SK-N-SH (cell line): ENCODE data around the gene TANC1. TPM values are rescaled to one million over a fixed set of nuclear protein-coding genes. Genes with fewer than 3 reads are reported as not detected.

Experiments
- CTCF ChIA-PET: fragments of 300-600, 350-600 bp; formaldehyde crosslinking; extraction: SDS; loops from one replicate; lab custom pipeline; 2021; lab: Yijun Ruan, JAX
- POLR2A ChIA-PET: fragments of 350-600 bp; sonication (Branson Sonifier 250); formaldehyde crosslinking; extraction: SDS; loops from one replicate; lab custom pipeline; 2020; ENCODE audit warnings: antibody characterized with exemption, inconsistent platforms; lab: Yijun Ruan, JAX
- DNase-seq: peaks from one replicate; pipeline ENCODE4 v3.0.0; 2012
- H2AFZ ChIP-seq: fragments of 200-600 bp; sonication (generic); 2 replicates; pipeline ENCODE4 v1.8.1; 2016; ENCODE audit warnings: antibody characterized with exemption, mild to moderate bottlenecking, low read depth
- H3F3A ChIP-seq: fragments of 200-600 bp; sonication (generic); replicated peaks from 2 replicates; pipeline ENCODE3; 2016; ENCODE audit warnings: antibody characterized with exemption, mild to moderate bottlenecking; ENCODE audit not compliant: insufficient read depth
- H3K27ac ChIP-seq, 2 experiments: fragments of 200-500 bp in 1 of 2; fragments of 200-600 bp in 1 of 2; sonication (Bioruptor generic) in 1 of 2; sonication (generic), shearing (Covaris generic) in 1 of 2; 2 replicates each; pipeline versions ENCODE4 v1.5.1 to v1.6.1; 2014 to 2016; ENCODE audit warnings: low read depth in 2 of 2, inconsistent platforms in 1 of 2, low read length in 1 of 2, mild to moderate bottlenecking in 1 of 2, mixed read lengths in 1 of 2
- H3K27me3 ChIP-seq: fragments of 200-600 bp; sonication (generic), shearing (Covaris generic); 2 replicates; pipeline ENCODE4 v1.6.1; 2016; ENCODE audit warnings: mixed run types; ENCODE audit not compliant: insufficient read depth
- H3K36me3 ChIP-seq, 2 experiments: fragments of 200-500 bp in 1 of 2; fragments of 200-600 bp in 1 of 2; sonication (Bioruptor generic) in 1 of 2; sonication (generic) in 1 of 2; replicated peaks in 1 of 2; 2 replicates each; pipeline versions ENCODE3 to v1.5.1; 2014 to 2016; ENCODE audit warnings: low read length in 1 of 2, mild to moderate bottlenecking in 1 of 2; ENCODE audit not compliant: insufficient read depth in 2 of 2, control insufficient read depth in 1 of 2
- H3K4me1 ChIP-seq, 2 experiments: fragments of 200-500 bp in 1 of 2; fragments of 200-600 bp in 1 of 2; sonication (Bioruptor generic) in 1 of 2; sonication (generic), shearing (Covaris generic) in 1 of 2; 2 replicates each; pipeline versions ENCODE4 v1.5.1 to v1.6.1; 2014 to 2016; ENCODE audit warnings: low read depth in 1 of 2, low read length in 1 of 2, mixed run types in 1 of 2; ENCODE audit not compliant: insufficient read depth in 2 of 2, control insufficient read depth in 1 of 2
- H3K4me2 ChIP-seq: fragments of 200-600 bp; sonication (generic), shearing (Covaris generic); 2 replicates; pipeline ENCODE4 v1.6.1; 2017; ENCODE audit warnings: mixed run types
- H3K4me3 ChIP-seq, 2 experiments: fragments of 200-500 bp in 1 of 2; fragments of 200-600 bp in 1 of 2; sonication (Bioruptor generic) in 1 of 2; sonication (generic), shearing (Covaris generic) in 1 of 2; 2 replicates each; pipeline versions ENCODE4 v1.5.1 to v1.8.1; 2014 to 2016; ENCODE audit warnings: low read depth in 2 of 2, inconsistent platforms in 1 of 2, low read length in 1 of 2, mild to moderate bottlenecking in 1 of 2, mixed read lengths in 1 of 2, moderate library complexity in 1 of 2
- H3K79me2 ChIP-seq: fragments of 200-600 bp; sonication (generic); 2 replicates; pipeline ENCODE4 v1.8.1; 2017; ENCODE audit warnings: mild to moderate bottlenecking; ENCODE audit not compliant: insufficient read depth
- H3K9ac ChIP-seq: fragments of 200-600 bp; sonication (generic); 2 replicates; pipeline ENCODE4 v1.6.1; 2017; ENCODE audit warnings: mixed run types
- H3K9me2 ChIP-seq: fragments of 200-600 bp; sonication (generic); 2 replicates; pipeline ENCODE4 v1.6.1; 2017; ENCODE audit warnings: mixed run types
- H3K9me3 ChIP-seq: fragments of 200-600 bp; sonication (generic); 2 replicates; pipeline ENCODE4 v1.6.1; 2017; ENCODE audit warnings: mixed run types, mild to moderate bottlenecking, moderate library complexity
- H4K20me1 ChIP-seq: fragments of 200-600 bp; sonication (generic); 2 replicates; pipeline ENCODE4 v1.6.1; 2017; ENCODE audit warnings: mild to moderate bottlenecking, mixed run types; ENCODE audit not compliant: insufficient read depth
- CHD2 ChIP-seq: fragments of 150-350 bp; IDR thresholded peaks from 2 replicates; pipeline ENCODE4 v1.6.1; 2018; ENCODE audit warnings: low read length; ENCODE audit not compliant: partially characterized antibody
- ELF1 ChIP-seq: IDR thresholded peaks from 2 replicates; pipeline ENCODE4 v1.4.0; 2012
- EP300 ChIP-seq, 2 experiments: IDR thresholded peaks; 2 replicates each; pipeline versions ENCODE4 v1.4.0 to v1.6.1; 2012; ENCODE audit warnings: borderline replicate concordance in 1 of 2, low read depth in 1 of 2, low read length in 1 of 2
- EZH2phosphoT487 ChIP-seq: fragments of 200-600 bp; sonication (generic); IDR thresholded peaks from 2 replicates; pipeline ENCODE4 v1.6.1; 2017; ENCODE audit warnings: low read depth, mixed run types, mild to moderate bottlenecking, antibody characterized with exemption, moderate library complexity, borderline replicate concordance
- FOXJ3 ChIP-seq: sonication (generic); formaldehyde crosslinking; IDR thresholded peaks from 2 replicates; pipeline ENCODE4 v1.5.1; 2020; ENCODE audit warnings: mild to moderate bottlenecking, missing genetic modification reagents
- GATA2 ChIP-seq: sonication (generic); formaldehyde crosslinking; IDR thresholded peaks from 2 replicates; pipeline ENCODE4 v1.5.0; 2020; ENCODE audit warnings: mild to moderate bottlenecking, missing genetic modification reagents
- JUND ChIP-seq: IDR thresholded peaks from 2 replicates; pipeline ENCODE4 v1.4.0; 2012
- MXI1 ChIP-seq: IDR thresholded peaks from 2 replicates; pipeline ENCODE4 v1.6.1; 2012; ENCODE audit warnings: mild to moderate bottlenecking, low read depth, low read length, improper control_type of control experiment
- RCOR1 ChIP-seq: fragments of 150-350 bp; IDR thresholded peaks from 2 replicates; pipeline ENCODE4 v1.6.1; 2017; ENCODE audit warnings: antibody characterized with exemption, low read length
- RFX5 ChIP-seq: IDR thresholded peaks from 2 replicates; pipeline ENCODE4 v1.6.1; 2012; ENCODE audit warnings: mild to moderate bottlenecking, improper control_type of control experiment, low read length
- RXRA ChIP-seq: IDR thresholded peaks from 2 replicates; pipeline ENCODE4 v1.4.0; 2012; ENCODE audit warnings: low read depth, mild to moderate bottlenecking, borderline replicate concordance
- ZBTB33 ChIP-seq: IDR thresholded peaks from 2 replicates; pipeline ENCODE4 v1.4.0; 2012; ENCODE audit warnings: low read depth, borderline replicate concordance
- whole genome bisulfite sequencing: methylation state at CpG from one replicate; pipeline ENCODE4 v1.1.6; 2017; ENCODE audit warnings: low lambda C conversion rate; 5-methylcytosine and 5-hydroxymethylcytosine counted together
- polyA plus RNA-seq, 3 experiments: library from polyadenylated mRNA; depleted of rRNA; stranded (reverse); fragments of >200 nt; gene quantifications; 2 replicates each; pipeline ENCODE4 v1.2.3, GENCODE V29; 2012
- TF ChIP-seq, protein P1 (sequence below): IDR thresholded peaks from 2 replicates; pipeline ENCODE4 v1.4.0; 2012; ENCODE audit warnings: low read depth

The TANC1 gene
- polyA plus RNA-seq, 1 of the 3 experiments (the other 2 are of a cell fraction), result 19.2 TPM

DNA sequence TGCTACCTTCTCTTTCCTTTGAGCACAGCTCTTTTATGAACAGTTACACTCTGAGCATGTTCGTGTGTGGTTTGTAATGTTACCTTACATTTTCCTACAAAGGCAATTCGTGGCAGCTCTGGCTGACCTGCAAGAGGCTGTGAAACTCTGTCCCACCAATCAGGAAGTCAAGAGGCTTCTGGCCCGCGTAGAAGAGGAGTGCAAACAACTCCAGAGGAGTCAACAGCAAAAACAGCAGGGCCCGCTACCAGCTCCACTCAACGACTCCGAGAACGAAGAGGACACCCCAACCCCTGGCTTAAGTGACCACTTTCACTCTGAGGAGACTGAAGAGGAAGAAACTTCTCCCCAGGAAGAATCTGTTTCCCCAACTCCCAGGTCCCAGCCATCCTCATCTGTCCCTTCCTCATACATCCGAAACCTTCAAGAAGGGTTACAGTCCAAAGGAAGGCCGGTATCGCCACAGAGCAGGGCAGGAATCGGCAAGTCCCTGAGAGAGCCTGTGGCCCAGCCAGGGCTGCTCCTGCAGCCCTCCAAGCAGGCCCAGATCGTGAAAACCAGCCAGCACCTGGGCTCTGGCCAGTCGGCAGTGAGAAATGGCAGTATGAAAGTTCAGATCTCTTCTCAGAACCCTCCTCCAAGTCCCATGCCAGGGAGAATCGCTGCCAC is 261.2 kb downstream of the TANC1 start:
- Histone ChIP-seq H3K9me3 (no peaks in the 10 kb centered on the region), H3K79me2 (no peaks in the 10 kb centered on the region), H3K4me2 (no peak overlapping the region), H3K36me3 (peaks cover 28 to 76% of the 10 kb centered on the region in 2 experiments), H3K9me2 (no peaks in the 10 kb centered on the region), H2AFZ (no peak overlapping the region), H3K27ac (no peak overlapping the region), H3K9ac (no peak overlapping the region), H3K27me3 (no peaks in the 10 kb centered on the region), H3K4me1 (no peaks in the 10 kb centered on the region; a peak in 2 of 4 replicates), H3K4me3 (no peak overlapping the region), H4K20me1 (no peaks in the 10 kb centered on the region), H3F3A (peaks cover 4% of the 10 kb centered on the region)
- ChIA-PET POLR2A (no interaction called here), CTCF (interaction anchor here (1.2 kb wide), 1 partner anchor 13 kb away, joined by 4 read pairs; no protein-coding TSS in a partner anchor)
- DNase-seq, result no peak
- TF ChIP-seq EP300 (IDR thresholded peaks at IDR 0.05; ENCODE audit: borderline replicate concordance in 1 of 2, low read depth in 1 of 2, low read length in 1 of 2), result no peak
- WGBS, result 90% methylated on average over 13 of the region's 15 CpGs

- H3K27me3 ChIP-seq, result no peaks in the 10 kb centered on the region
Observed at GRCh38 chr2:159230145-159230877, 261.9 kb downstream of the TANC1 start.

More at GRCh38 chr2:159230145-159230877, 261.9 kb downstream of the TANC1 start:
- no peak overlapping the region for H3K4me3 ChIP-seq
- peaks cover 33 to 76% of the 10 kb centered on the region in 2 experiments for H3K36me3 ChIP-seq
- H3K9ac ChIP-seq, result no peak overlapping the region
- H3K27ac ChIP-seq, result no peak overlapping the region
- 99% methylated on average over 14 of the region's 19 CpGs for WGBS
- H3K4me2 ChIP-seq, result no peak overlapping the region
- H4K20me1 ChIP-seq, result no peaks in the 10 kb centered on the region
- ChIA-PET CTCF (interaction anchor here (1.2 kb wide), 1 partner anchor 29 kb away, joined by 3 read pairs; no protein-coding TSS in a partner anchor), POLR2A (interaction anchor here (0.6 kb wide), 1 partner anchor 47 kb away, joined by 4 read pairs; no protein-coding TSS in a partner anchor)
- H3K9me3 ChIP-seq, result no peaks in the 10 kb centered on the region
- no peak overlapping the region for H2AFZ ChIP-seq
- H3K4me1 ChIP-seq, result no peaks in the 10 kb centered on the region; a peak in 2 of 4 replicates
- H3K79me2 ChIP-seq, result no peaks in the 10 kb centered on the region
- peaks cover 4% of the 10 kb centered on the region for H3F3A ChIP-seq
- no peak for DNase-seq
- TF ChIP-seq RCOR1, result no peak
- no peak for TF ChIP-seq RXRA
- no peak for TF ChIP-seq JUND
- no peak for TF ChIP-seq FOXJ3 (CRISPR knock-in tag)
- no peak for TF ChIP-seq EZH2phosphoT487
- TF ChIP-seq, protein P1, sequence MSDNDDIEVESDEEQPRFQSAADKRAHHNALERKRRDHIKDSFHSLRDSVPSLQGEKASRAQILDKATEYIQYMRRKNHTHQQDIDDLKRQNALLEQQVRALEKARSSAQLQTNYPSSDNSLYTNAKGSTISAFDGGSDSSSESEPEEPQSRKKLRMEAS, result no peak
- TF ChIP-seq CHD2, result no peak
- TF ChIP-seq MXI1, result no peak
- no peak for TF ChIP-seq GATA2 (CRISPR knock-in tag)
- TF ChIP-seq ELF1, result no peak
- no peak for TF ChIP-seq RFX5
- TF ChIP-seq EP300 (IDR thresholded peaks at IDR 0.05; ENCODE audit: borderline replicate concordance in 1 of 2, low read depth in 1 of 2, low read length in 1 of 2), result no peak
- TF ChIP-seq ZBTB33, result no peak
- H3K9me2 ChIP-seq, result no peaks in the 10 kb centered on the region
